ENCODE results near the gene TRAF4. TPM values are rescaled to one million over a fixed set of nuclear protein-coding genes. Genes with fewer than 3 reads are reported as not detected.
A peak's percentile ranks its signal among the peaks of the same experiment; 100 is the strongest.

Gene TRAF4
- total RNA-seq, 1 donor from 2014 or later = 3.8 TPM

GRCh38 chr17:28744104-28744971, 527 bp downstream of the TRAF4 start:
- intact Hi-C loops (cut with DNase I) = no loop called here
- peak; percentile 20 for ATAC-seq
- no peak for DNase-seq (ENCODE audit: missing footprints)

GRCh38 chr17:28744972-28745785, 1.4 kb downstream of the TRAF4 start:
- intact Hi-C loops (cut with DNase I) = no loop called here
- ATAC-seq = peak; percentile 14
- DNase-seq (ENCODE audit: missing footprints) = no peak

GRCh38 chr17:28745786-28746411, 2.1 kb downstream of the TRAF4 start:
- intact Hi-C loops (cut with DNase I) = no loop called here
- no peak for DNase-seq (ENCODE audit: missing footprints)
- no peak for ATAC-seq

GRCh38 chr17:28746611-28747050, 2.8 kb downstream of the TRAF4 start:
- intact Hi-C loops (cut with DNase I) = no loop called here
- ATAC-seq = no peak
- no peak for DNase-seq (ENCODE audit: missing footprints)

- DNase-seq (ENCODE audit: missing footprints) (no peak), ATAC-seq (no peak)
- intact Hi-C loops (cut with DNase I) = no loop called here
These were observed 3.4 kb downstream of the TRAF4 start for GRCh38 chr17:28747051-28747691.

- no peak for ATAC-seq
- no peak for DNase-seq (ENCODE audit: missing footprints)
- intact Hi-C loops (cut with DNase I) = no loop called here
These were observed 4.3 kb downstream of the TRAF4 start for GRCh38 chr17:28747801-28748750.

- ATAC-seq = no peak
- intact Hi-C loops (cut with DNase I) = no loop called here
- DNase-seq (ENCODE audit: missing footprints) = no peak
These were observed 5.2 kb downstream of the TRAF4 start for GRCh38 chr17:28748852-28749515.

- no peak for DNase-seq (ENCODE audit: missing footprints)
- intact Hi-C loops (cut with DNase I) = loop anchor here (1.0 kb wide), 1 partner anchor 22 kb away; no protein-coding TSS in a partner anchor
- no peak for ATAC-seq
These were observed 5.8 kb downstream of the TRAF4 start for GRCh38 chr17:28749516-28750177.

GRCh38 chr17:28750178-28751047, 6.6 kb downstream of the TRAF4 start:
- intact Hi-C loops (cut with DNase I) = loop anchor here (1.0 kb wide), 1 partner anchor 23 kb away; no protein-coding TSS in a partner anchor
- ATAC-seq (peak; percentile 86), DNase-seq (ENCODE audit: missing footprints) (peak; percentile 96)

- no peak for ATAC-seq
- intact Hi-C loops (cut with DNase I) = no loop called here
- no peak for DNase-seq (ENCODE audit: missing footprints)
These were observed 8.0 kb downstream of the TRAF4 start for GRCh38 chr17:28751600-28752366.

GRCh38 chr17:28755486-28755885, 11.7 kb downstream of the TRAF4 start:
- DNase-seq (ENCODE audit: missing footprints) = no peak
- intact Hi-C loops (cut with DNase I) = no loop called here

GRCh38 chr17:28756049-28756804, 12.4 kb downstream of the TRAF4 start:
- intact Hi-C loops (cut with DNase I) = no loop called here
- DNase-seq (ENCODE audit: missing footprints) (no peak), ATAC-seq (no peak)

More at GRCh38 chr17:28755486-28755885, 11.7 kb downstream of the TRAF4 start:
- ATAC-seq = no peak

- ATAC-seq = no peak
- no peak for DNase-seq (ENCODE audit: missing footprints)
- intact Hi-C loops (cut with DNase I) = no loop called here
These were observed 14.8 kb downstream of the TRAF4 start for GRCh38 chr17:28758411-28759121.
